ENCODE measurements around the gene MUC13.

Gene MUC13

GRCh38 chr3:124934577-124934976 is at the start of gene MUC13:
Gene MUC13 (minus strand): TSS chr3:124934751. CDS start chr3:124934712, 39 bp downstream.
- no peak for DNase-seq (ENCODE audit: extremely low read depth, low read depth)
- no peak for TF ChIP-seq CTCF (IDR thresholded peaks at IDR 0.05; ENCODE audit: low read depth, low read length)

GRCh38 chr3:124982855-124983254 is 48.3 kb upstream of the MUC13 start:
- no peak for TF ChIP-seq CTCF (IDR thresholded peaks at IDR 0.05; ENCODE audit: low read depth, low read length)
- no peak for DNase-seq (ENCODE audit: extremely low read depth, low read depth)

GRCh38 chr3:124981472-124981871 is 46.9 kb upstream of the MUC13 start:
- no peak for TF ChIP-seq CTCF (IDR thresholded peaks at IDR 0.05; ENCODE audit: low read depth, low read length)
- no peak for DNase-seq (ENCODE audit: extremely low read depth, low read depth)

GRCh38 chr3:124978627-124979026 is 44.1 kb upstream of the MUC13 start:
- TF ChIP-seq CTCF (IDR thresholded peaks at IDR 0.05; ENCODE audit: low read depth, low read length) = no peak
- no peak for DNase-seq (ENCODE audit: extremely low read depth, low read depth)

- TF ChIP-seq CTCF (IDR thresholded peaks at IDR 0.05; ENCODE audit: low read depth, low read length) = no peak
- no peak for DNase-seq (ENCODE audit: extremely low read depth, low read depth)
Observed at GRCh38 chr3:124976383-124976782, 41.8 kb upstream of the MUC13 start.

GRCh38 chr3:124974691-124975090 is 40.1 kb upstream of the MUC13 start:
- no peak for TF ChIP-seq CTCF (IDR thresholded peaks at IDR 0.05; ENCODE audit: low read depth, low read length)
- DNase-seq (ENCODE audit: extremely low read depth, low read depth) = no peak

- no peak for DNase-seq (ENCODE audit: extremely low read depth, low read depth)
- no peak for TF ChIP-seq CTCF (IDR thresholded peaks at IDR 0.05; ENCODE audit: low read depth, low read length)
Observed at GRCh38 chr3:124973290-124973689, 38.7 kb upstream of the MUC13 start.

Measured in AG09319 (cell line).